GM12873 (cell line): ENCODE data around the gene CEP76.

Experiments used
- CTCF ChIP-seq: IDR thresholded peaks from 2 replicates; pipeline ENCODE4 v1.5.1; 2012; ENCODE audit warnings: low read depth, mild to moderate bottlenecking, moderate library complexity, low read length, control low read depth; ENCODE audit not compliant: insufficient read depth; ENCODE audit errors: missing control alignments

Gene CEP76

GRCh38 chr18:12702221-12703095 is at the start of gene CEP76, which contains the start of gene PSMG2:
Gene CEP76, minus strand, starts transcription at chr18:12702723. Its CDS starts 175 bp downstream, at chr18:12702548.
Gene PSMG2, plus strand, starts transcription at chr18:12703042. Its CDS starts 66 bp downstream, at chr18:12703108.
- no peak for TF ChIP-seq CTCF

GRCh38 chr18:12751891-12752290 is 49.4 kb upstream of the CEP76 start:
- TF ChIP-seq CTCF = no peak

- no peak for TF ChIP-seq CTCF
Observed at GRCh38 chr18:12751503-12751884, 49.0 kb upstream of the CEP76 start.

GRCh38 chr18:12750715-12751502 is 48.4 kb upstream of the CEP76 start:
- no peak for TF ChIP-seq CTCF

- no peak for TF ChIP-seq CTCF
Observed at GRCh38 chr18:12750076-12750714, 47.7 kb upstream of the CEP76 start.

- no peak for TF ChIP-seq CTCF
Observed at GRCh38 chr18:12749121-12749520, 46.6 kb upstream of the CEP76 start.

GRCh38 chr18:12748671-12749070 is 46.1 kb upstream of the CEP76 start:
- TF ChIP-seq CTCF = no peak
